Measurements from ENCODE around the gene DNASE2.
"Not testable (repeated sequence)": the region's sequence is repeated elsewhere in the genome, so short reads cannot be mapped to it uniquely, and the experiment has no call there.

DNASE2 gene

GRCh38 chr19:12907166-12907565 is 25.9 kb upstream of the DNASE2 start:
- Histone ChIP-seq H3K9ac (ENCODE audit: low read length) (no peak overlapping the region), H3K36me3 (ENCODE audit: control insufficient read depth, insufficient read depth, low read length) (no peaks in the 10 kb centered on the region; the same call in 1 of the 2 replicates), H3K4me1 (ENCODE audit: control insufficient read depth, insufficient read depth, low read length) (peaks cover under 1% of the 10 kb centered on the region; the same call in 1 of the 2 replicates), H3K9me3 (ENCODE audit: control insufficient read depth, insufficient read depth, low read depth, low read length) (no peaks in the 10 kb centered on the region), H3K27ac (ENCODE audit: low read depth, low read length) (no peak overlapping the region), H3K4me3 (ENCODE audit: low read depth, low read length) (no peak overlapping the region), H3K27me3 (ENCODE audit: control insufficient read depth, insufficient read depth, low read length) (no peaks in the 10 kb centered on the region)

DNA sequence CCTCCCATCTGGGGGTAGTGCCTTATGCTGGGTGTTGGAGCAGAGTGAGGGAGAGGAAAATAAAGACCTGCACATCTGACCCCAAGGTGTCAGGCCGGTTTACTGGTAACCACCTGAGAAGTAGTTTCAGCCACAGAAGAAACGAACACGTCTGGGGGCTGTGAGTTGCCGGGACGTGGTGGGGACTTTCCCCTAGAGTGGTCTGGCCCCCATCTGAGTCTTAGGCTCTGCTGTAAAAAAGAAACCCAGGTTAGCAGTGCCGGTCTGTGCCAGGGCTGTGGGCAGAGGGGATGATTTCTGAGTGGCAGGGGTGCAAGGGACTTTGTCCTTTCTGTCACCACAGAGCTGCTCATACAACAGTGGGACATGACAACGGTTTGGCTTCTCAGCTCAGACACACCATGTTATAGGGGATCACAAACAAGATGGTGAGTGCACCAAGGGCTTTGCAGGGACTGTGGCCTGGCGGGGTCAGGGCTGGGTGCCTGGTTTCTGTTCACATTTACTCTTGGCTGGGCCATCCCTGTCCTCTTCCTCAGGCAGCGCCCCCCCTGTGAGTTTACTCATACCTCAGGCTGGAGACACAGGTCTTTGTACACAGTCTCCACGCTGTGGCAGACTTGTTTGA is 18.8 kb upstream of the DNASE2 start:
- H3K9ac ChIP-seq (ENCODE audit: low read length), result no peak overlapping the region
- no peaks in the 10 kb centered on the region for H3K9me3 ChIP-seq (ENCODE audit: control insufficient read depth, insufficient read depth, low read depth, low read length)
- no peaks in the 10 kb centered on the region for H3K27me3 ChIP-seq (ENCODE audit: control insufficient read depth, insufficient read depth, low read length)
- H3K27ac ChIP-seq (ENCODE audit: low read depth, low read length), result no peak overlapping the region
- no peak overlapping the region for H3K4me3 ChIP-seq (ENCODE audit: low read depth, low read length)
- H3K4me1 ChIP-seq (ENCODE audit: control insufficient read depth, insufficient read depth, low read length), result no peaks in the 10 kb centered on the region
- H3K36me3 ChIP-seq (ENCODE audit: control insufficient read depth, insufficient read depth, low read length), result peaks cover 47% of the 10 kb centered on the region

DNA sequence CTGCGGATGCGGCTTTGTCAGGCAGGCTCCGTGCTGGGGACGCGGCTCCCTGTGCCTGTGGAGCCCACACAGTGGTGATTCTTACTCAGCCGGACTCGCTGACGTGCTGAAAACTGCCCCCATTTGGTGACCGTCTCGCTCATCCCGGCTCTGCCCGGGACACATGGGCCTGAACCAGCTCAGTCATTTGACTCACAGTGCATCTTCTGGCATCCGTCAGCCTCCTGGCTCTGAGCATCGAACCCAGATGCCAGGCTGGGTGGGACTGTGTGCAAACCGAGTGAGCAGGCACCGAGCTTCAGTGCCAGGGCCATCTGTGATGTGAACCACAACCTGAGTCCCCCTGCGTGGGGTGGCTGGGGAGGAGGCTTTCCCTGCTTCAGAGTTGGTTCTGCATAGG is 15.2 kb upstream of the DNASE2 start:
- H3K27ac ChIP-seq (ENCODE audit: low read depth, low read length), result no peak overlapping the region
- peaks cover 60% of the 10 kb centered on the region for H3K36me3 ChIP-seq (ENCODE audit: control insufficient read depth, insufficient read depth, low read length)

GRCh38 chr19:12893582-12893981 is 12.3 kb upstream of the DNASE2 start:
- H3K9ac ChIP-seq (ENCODE audit: low read length), result no peak overlapping the region
- no peaks in the 10 kb centered on the region for H3K9me3 ChIP-seq (ENCODE audit: control insufficient read depth, insufficient read depth, low read depth, low read length)
- H3K27ac ChIP-seq (ENCODE audit: low read depth, low read length), result no peak overlapping the region
- H3K27me3 ChIP-seq (ENCODE audit: control insufficient read depth, insufficient read depth, low read length), result no peaks in the 10 kb centered on the region
- peaks cover 41% of the 10 kb centered on the region for H3K36me3 ChIP-seq (ENCODE audit: control insufficient read depth, insufficient read depth, low read length)
- no peak overlapping the region for H3K4me3 ChIP-seq (ENCODE audit: low read depth, low read length)
- H3K4me1 ChIP-seq (ENCODE audit: control insufficient read depth, insufficient read depth, low read length), result peaks cover 6% of the 10 kb centered on the region; the same call in 1 of the 2 replicates

More for the DNA sequence above, 15.2 kb upstream of the DNASE2 start:
- no peaks in the 10 kb centered on the region for H3K27me3 ChIP-seq (ENCODE audit: control insufficient read depth, insufficient read depth, low read length)
- H3K4me3 ChIP-seq (ENCODE audit: low read depth, low read length), result no peak overlapping the region
- H3K9ac ChIP-seq (ENCODE audit: low read length), result no peak overlapping the region
- no peaks in the 10 kb centered on the region for H3K9me3 ChIP-seq (ENCODE audit: control insufficient read depth, insufficient read depth, low read depth, low read length)
- peaks cover 6% of the 10 kb centered on the region; the same call in 1 of the 2 replicates for H3K4me1 ChIP-seq (ENCODE audit: control insufficient read depth, insufficient read depth, low read length)

DNA sequence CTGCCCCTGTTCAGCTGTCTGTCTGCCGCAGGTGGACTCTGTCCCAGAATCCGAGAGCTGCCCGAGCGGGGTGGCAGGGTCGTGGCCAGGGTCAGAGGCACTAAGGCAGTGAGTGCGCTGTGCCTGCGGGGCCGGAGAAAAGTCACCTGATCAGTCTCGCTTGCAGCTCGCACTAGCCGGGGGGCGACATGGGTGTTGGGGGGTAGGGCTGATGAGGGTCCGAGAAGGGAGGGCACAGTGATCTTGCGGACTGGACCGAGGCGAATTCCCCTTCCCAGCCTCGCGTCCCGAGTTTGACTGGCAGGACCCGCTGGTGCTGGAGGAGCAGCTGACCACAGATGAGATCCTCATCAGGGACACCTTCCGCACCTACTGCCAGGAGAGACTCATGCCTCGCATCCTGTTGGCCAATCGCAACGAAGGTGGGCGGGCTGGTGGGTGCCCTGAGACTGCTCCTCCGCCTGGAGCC is 10.3 kb upstream of the DNASE2 start:
- Histone ChIP-seq H3K4me1 (ENCODE audit: control insufficient read depth, insufficient read depth, low read length) (peaks cover 6% of the 10 kb centered on the region; the same call in 1 of the 2 replicates), H3K36me3 (ENCODE audit: control insufficient read depth, insufficient read depth, low read length) (peaks cover 22% of the 10 kb centered on the region)

DNA sequence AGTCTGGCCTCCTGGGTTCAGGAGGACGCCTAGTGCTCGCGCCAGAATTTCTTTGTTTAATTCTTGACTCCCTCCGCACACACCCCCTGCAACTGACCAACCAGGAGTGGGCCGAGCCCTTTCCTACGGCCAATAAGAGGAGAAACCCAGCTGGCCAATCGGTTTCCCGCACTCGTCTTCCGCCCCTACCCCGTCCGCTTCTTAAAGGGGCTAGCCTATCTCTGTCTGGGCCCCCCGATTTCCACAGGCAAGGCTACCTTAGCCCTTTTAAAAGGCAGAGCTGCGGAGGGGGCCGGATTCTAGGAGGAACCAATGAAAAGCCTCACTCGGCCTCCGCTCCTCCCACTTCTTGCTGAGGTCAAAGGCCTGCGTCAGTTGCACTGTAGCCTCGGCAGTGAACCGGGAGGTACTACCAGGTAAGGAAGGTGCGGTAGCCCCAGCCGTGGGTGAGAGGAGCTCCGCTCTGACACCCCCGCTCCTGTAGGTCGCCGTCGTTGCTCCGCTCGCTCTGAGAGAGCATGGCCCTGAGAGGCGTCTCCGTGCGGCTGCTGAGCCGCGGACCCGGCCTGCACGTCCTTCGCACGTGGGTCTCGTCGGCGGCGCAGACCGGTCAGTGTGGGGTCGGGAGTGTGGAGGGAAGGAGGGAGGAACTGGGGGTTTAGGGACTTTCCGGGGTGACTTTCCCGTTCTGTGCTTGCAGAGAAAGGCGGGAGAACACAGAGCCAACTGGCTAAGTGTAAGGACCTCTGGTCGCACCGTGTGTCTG is 9.7 kb upstream of the DNASE2 start, which contains the start of gene GCDH:
Gene GCDH (plus strand): TSS at position 374 of the 766 bp plus-strand sequence. CDS start 145 bp downstream, at position 519.
- H3K4me1 ChIP-seq (ENCODE audit: control insufficient read depth, insufficient read depth, low read length), result peaks cover 9% of the 10 kb centered on the region; the same call in 1 of the 2 replicates
- H3K27ac ChIP-seq (ENCODE audit: low read depth, low read length), result no peak within 1 kb of the TSS
- H3K4me3 ChIP-seq (ENCODE audit: low read depth, low read length), result peak within 1 kb of the TSS; percentile 83

More for the DNA sequence above, 10.3 kb upstream of the DNASE2 start:
- H3K27me3 ChIP-seq (ENCODE audit: control insufficient read depth, insufficient read depth, low read length), result peaks cover 16% of the 10 kb centered on the region
- H3K9ac ChIP-seq (ENCODE audit: low read length), result peak overlapping the region; percentile 76
- H3K4me3 ChIP-seq (ENCODE audit: low read depth, low read length), result peak overlapping the region; percentile 83
- no peak overlapping the region for H3K27ac ChIP-seq (ENCODE audit: low read depth, low read length)
- H3K9me3 ChIP-seq (ENCODE audit: control insufficient read depth, insufficient read depth, low read depth, low read length), result no peaks in the 10 kb centered on the region

DNA sequence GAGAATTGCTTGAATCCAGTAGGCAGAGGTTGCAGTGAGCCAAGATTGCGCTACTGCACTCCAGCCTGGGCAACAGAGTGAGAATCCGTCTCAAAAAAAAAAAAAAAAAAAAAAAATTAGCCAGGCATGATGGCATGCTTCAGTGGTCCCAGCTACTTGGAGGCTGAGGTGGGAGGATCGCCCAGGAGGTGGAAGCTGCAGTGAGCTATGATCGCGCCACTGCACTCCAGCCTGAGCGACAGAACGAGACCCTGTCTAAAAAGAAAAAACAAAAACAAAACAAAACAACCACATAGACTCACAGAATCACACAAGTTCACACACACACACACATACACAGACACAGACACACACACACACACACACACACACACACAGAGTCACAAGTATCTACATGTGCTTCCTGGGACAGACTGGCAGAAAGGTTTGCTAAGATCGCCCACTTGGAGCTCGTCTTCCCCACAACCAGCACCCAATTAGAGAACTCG is 9.1 kb upstream of the DNASE2 start:
- Histone ChIP-seq H3K36me3 (ENCODE audit: control insufficient read depth, insufficient read depth, low read length) (peaks cover 13% of the 10 kb centered on the region), H3K4me3 (ENCODE audit: low read depth, low read length) (peak overlapping the region; percentile 83), H3K9ac (ENCODE audit: low read length) (peak overlapping the region; percentile 10), H3K27me3 (ENCODE audit: control insufficient read depth, insufficient read depth, low read length) (peaks cover 25% of the 10 kb centered on the region)
- not testable (repeated sequence) for H3K27ac ChIP-seq (ENCODE audit: low read depth, low read length); H3K9me3 ChIP-seq (ENCODE audit: control insufficient read depth, insufficient read depth, low read depth, low read length); H3K4me1 ChIP-seq (ENCODE audit: control insufficient read depth, insufficient read depth, low read length)

More for the DNA sequence above, 9.7 kb upstream of the DNASE2 start, which contains the start of gene GCDH:
- no peaks in the 10 kb centered on the region for H3K9me3 ChIP-seq (ENCODE audit: control insufficient read depth, insufficient read depth, low read depth, low read length)
- H3K36me3 ChIP-seq (ENCODE audit: control insufficient read depth, insufficient read depth, low read length), result peaks cover 16% of the 10 kb centered on the region
- peak within 1 kb of the TSS; percentile 76 for H3K9ac ChIP-seq (ENCODE audit: low read length)
- peaks cover 22% of the 10 kb centered on the region for H3K27me3 ChIP-seq (ENCODE audit: control insufficient read depth, insufficient read depth, low read length)

- H3K27ac ChIP-seq (ENCODE audit: low read depth, low read length), result no peak overlapping the region
- H3K9ac ChIP-seq (ENCODE audit: low read length), result no peak overlapping the region
- peaks cover 15% of the 10 kb centered on the region; the same call in 1 of the 2 replicates for H3K9me3 ChIP-seq (ENCODE audit: control insufficient read depth, insufficient read depth, low read depth, low read length)
- H3K36me3 ChIP-seq (ENCODE audit: control insufficient read depth, insufficient read depth, low read length), result peaks cover 1% of the 10 kb centered on the region
- H3K4me1 ChIP-seq (ENCODE audit: control insufficient read depth, insufficient read depth, low read length), result peaks cover 15% of the 10 kb centered on the region
- no peak overlapping the region for H3K4me3 ChIP-seq (ENCODE audit: low read depth, low read length)
- peaks cover 37% of the 10 kb centered on the region for H3K27me3 ChIP-seq (ENCODE audit: control insufficient read depth, insufficient read depth, low read length)
Observed at GRCh38 chr19:12888006-12888603, 6.9 kb upstream of the DNASE2 start.

DNA sequence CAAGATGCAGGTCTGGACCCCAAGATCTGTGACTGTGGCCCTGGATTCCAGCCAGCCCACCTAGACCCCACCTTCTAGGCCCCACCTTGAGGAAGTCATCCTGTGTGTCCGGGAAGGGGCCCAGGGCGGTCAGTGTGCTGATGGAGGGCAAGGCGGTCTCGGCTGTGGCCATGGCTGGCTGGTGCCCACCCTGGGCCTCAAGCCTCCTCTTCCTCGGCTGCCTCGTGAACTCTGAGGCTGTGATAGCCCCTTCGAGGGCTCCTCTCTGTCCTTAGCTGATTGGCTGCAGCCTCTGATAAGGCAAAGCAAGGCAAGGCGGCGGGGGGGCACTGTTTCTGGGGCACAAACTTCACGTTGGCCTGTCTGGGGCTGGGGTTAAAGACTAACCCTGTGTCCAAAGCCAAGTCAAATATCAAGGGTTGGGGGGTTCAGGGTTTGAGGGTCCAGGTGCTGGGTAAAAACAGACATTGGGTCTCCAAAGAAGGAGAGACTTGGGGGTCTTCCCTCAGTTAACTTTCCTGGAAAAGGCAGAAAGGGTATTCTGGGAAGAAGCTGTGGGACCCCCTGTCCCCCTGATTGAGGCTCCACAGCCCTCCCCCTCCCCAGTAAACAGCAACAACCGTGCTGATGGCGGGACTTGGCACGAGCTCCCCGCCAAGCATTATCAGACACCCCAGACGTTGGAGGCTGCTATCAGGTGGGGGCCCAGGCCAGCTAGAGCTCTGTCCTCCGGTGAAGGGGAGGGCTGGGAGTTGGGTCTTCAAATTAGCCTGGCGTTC is 5.9 kb upstream of the DNASE2 start, which contains the start of gene KLF1:
Gene KLF1 (minus strand): TSS at position 233 of the 779 bp plus-strand sequence. CDS start 61 bp downstream, at position 172.
- H3K27me3 ChIP-seq (ENCODE audit: control insufficient read depth, insufficient read depth, low read length), result peaks cover 41% of the 10 kb centered on the region
- peaks cover 15% of the 10 kb centered on the region; the same call in 1 of the 2 replicates for H3K9me3 ChIP-seq (ENCODE audit: control insufficient read depth, insufficient read depth, low read depth, low read length)
- H3K4me3 ChIP-seq (ENCODE audit: low read depth, low read length), result peak within 1 kb of the TSS; percentile 87
- H3K36me3 ChIP-seq (ENCODE audit: control insufficient read depth, insufficient read depth, low read length), result no peaks in the 10 kb centered on the region
- H3K27ac ChIP-seq (ENCODE audit: low read depth, low read length), result no peak within 1 kb of the TSS
- H3K4me1 ChIP-seq (ENCODE audit: control insufficient read depth, insufficient read depth, low read length), result peaks cover 15% of the 10 kb centered on the region
- peak within 1 kb of the TSS; percentile 67 for H3K9ac ChIP-seq (ENCODE audit: low read length)

DNA sequence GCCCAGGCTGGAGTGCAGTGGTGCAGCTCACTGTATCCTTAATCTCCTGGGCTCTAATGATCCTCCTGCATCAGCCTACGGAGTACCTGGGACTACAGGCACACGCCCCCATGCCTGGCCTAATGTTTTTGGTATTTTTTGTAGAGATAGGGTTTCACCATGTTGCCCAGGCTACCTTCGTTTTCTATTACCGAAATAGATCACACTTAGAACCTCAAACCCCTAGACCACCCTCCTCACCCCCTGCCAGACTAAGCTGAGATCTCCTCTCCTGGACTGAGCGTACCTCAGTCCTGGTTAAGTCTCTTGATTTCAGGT is 5.4 kb upstream of the DNASE2 start:
- H3K9ac ChIP-seq (ENCODE audit: low read length), result no peak overlapping the region
- peaks cover 10% of the 10 kb centered on the region for H3K4me1 ChIP-seq (ENCODE audit: control insufficient read depth, insufficient read depth, low read length)
- no peaks in the 10 kb centered on the region for H3K36me3 ChIP-seq (ENCODE audit: control insufficient read depth, insufficient read depth, low read length)
- peak overlapping the region; percentile 87; the same call in 1 of the 2 replicates for H3K4me3 ChIP-seq (ENCODE audit: low read depth, low read length)
- peaks cover 41% of the 10 kb centered on the region for H3K27me3 ChIP-seq (ENCODE audit: control insufficient read depth, insufficient read depth, low read length)
- H3K27ac ChIP-seq (ENCODE audit: low read depth, low read length), result no peak overlapping the region
- H3K9me3 ChIP-seq (ENCODE audit: control insufficient read depth, insufficient read depth, low read depth, low read length), result peaks cover 15% of the 10 kb centered on the region; the same call in 1 of the 2 replicates

Measured in HUES6 (cell line).